Natural killer cell (primary cell): ENCODE data around the gene KRTAP4-9. TPM values are rescaled to one million over a fixed set of nuclear protein-coding genes. Genes with fewer than 3 reads are reported as not detected.
"Not testable (repeated sequence)": the region's sequence is repeated elsewhere in the genome, so short reads cannot be mapped to it uniquely, and the experiment has no call there.

Source experiments
- ATAC-seq, 3 donors: fragments of 150-1000 bp in 2 of 3; fragments of 200-7000 bp in 1 of 3; cut with Tn5 transposase; 1 replicate in 1 of 3; 2 replicates in 2 of 3; pipeline ENCODE4 v1.10.0; 2021; ENCODE audit warnings: mild to moderate bottlenecking in 2 of 3, moderate library complexity in 2 of 3
- DNase-seq, 2 donors: peaks; one replicate each; pipeline versions ENCODE4 v3.0.0 to v3.0.0-alpha.2; 2013 to 2021; ENCODE audit warnings: mixed read lengths in 1 of 2
- H3K27ac ChIP-seq: one replicate; pipeline ENCODE4 v1.5.1; 2013; ENCODE audit warnings: mild to moderate bottlenecking, low read length
- H3K27me3 ChIP-seq: one replicate; pipeline ENCODE4 v1.6.1; 2013; ENCODE audit warnings: low read length; ENCODE audit not compliant: control insufficient read depth, insufficient read depth
- H3K36me3 ChIP-seq: one replicate; pipeline ENCODE4 v1.6.1; 2013; ENCODE audit warnings: low read length; ENCODE audit not compliant: control insufficient read depth, insufficient read depth
- H3K4me1 ChIP-seq: one replicate; pipeline ENCODE4 v1.6.1; 2013; ENCODE audit warnings: low read length; ENCODE audit not compliant: control insufficient read depth, insufficient read depth
- H3K4me3 ChIP-seq: one replicate; pipeline ENCODE4 v1.5.1; 2013; ENCODE audit warnings: low read length
- H3K9me3 ChIP-seq: one replicate; pipeline ENCODE4 v1.6.1; 2013; ENCODE audit warnings: low read length; ENCODE audit not compliant: control insufficient read depth, insufficient read depth
- H3K27ac Mint-ChIP-seq, 2 donors: one replicate each; pipeline ENCODE4 v1.8.0; 2022; ENCODE audit warnings: mild to moderate bottlenecking in 2 of 2, mixed read lengths in 2 of 2, moderate library complexity in 1 of 2
- H3K27me3 Mint-ChIP-seq, 2 donors: one replicate each; pipeline ENCODE4 v1.8.0; 2022; ENCODE audit warnings: low read depth in 2 of 2, mixed read lengths in 2 of 2
- H3K36me3 Mint-ChIP-seq: one replicate; pipeline ENCODE4 v1.8.0; 2022; ENCODE audit warnings: mixed read lengths
- H3K4me1 Mint-ChIP-seq, 2 donors: one replicate each; pipeline ENCODE4 v1.8.0; 2022; ENCODE audit warnings: mixed read lengths in 2 of 2
- H3K4me3 Mint-ChIP-seq: one replicate; pipeline ENCODE4 v1.8.0; 2022; ENCODE audit warnings: mild to moderate bottlenecking, moderate library complexity, mixed read lengths
- H3K9me3 Mint-ChIP-seq, 2 donors: one replicate each; pipeline ENCODE4 v1.8.0; 2022; ENCODE audit warnings: mixed read lengths in 2 of 2
- CTCF ChIP-seq: fragments of 200-600 bp; IDR thresholded peaks from one replicate; pipeline ENCODE4 v1.8.0; 2022; ENCODE audit warnings: antibody characterized with exemption
- WGBS: methylation state at CpG from one replicate; pipeline ENCODE4 v1.1.7; 2013; ENCODE audit warnings: missing lambda C conversion rate; ENCODE audit not compliant: insufficient coverage; 5-methylcytosine and 5-hydroxymethylcytosine counted together
- intact Hi-C: fragments of 100-400 bp; cut with micrococcal nuclease; formaldehyde crosslinking; loops from one replicate; pipeline ENCODE4 v1.14.2; 2022
- total RNA-seq, 4 donors: library from RNA; stranded (reverse); fragments of 120-200 nt in 1 of 4; gene quantifications; one replicate each; pipeline versions ENCODE4 v1.2.3 to v1.2.4, GENCODE V29; 2013 to 2022

Gene KRTAP4-9
- total RNA-seq, 3 donors from 2014 or later (not counting 1 experiment from before 2014, with no cell fraction given): not detected

GRCh38 chr17:41107941-41108450, 2.8 kb downstream of the KRTAP4-9 start:
- no peaks in the 10 kb centered on the region for H3K4me1 Mint-ChIP-seq
- H3K4me1 ChIP-seq: no peaks in the 10 kb centered on the region
- DNase-seq (no peak), ATAC-seq (no peak)
- no peaks in the 10 kb centered on the region for H3K9me3 ChIP-seq
- no peak for TF ChIP-seq CTCF
- H3K27me3 ChIP-seq: no peaks in the 10 kb centered on the region
- H3K4me3 Mint-ChIP-seq: no peak overlapping the region
- H3K27ac ChIP-seq: no peak overlapping the region
- no peaks in the 10 kb centered on the region for H3K36me3 ChIP-seq
- peaks cover 11 to 42% of the 10 kb centered on the region in 2 donors for H3K27me3 Mint-ChIP-seq
- no peaks in the 10 kb centered on the region for H3K9me3 Mint-ChIP-seq
- H3K27ac Mint-ChIP-seq: no peak overlapping the region
- no peak overlapping the region for H3K4me3 ChIP-seq
- intact Hi-C loops: no loop called here
- H3K36me3 Mint-ChIP-seq: no peaks in the 10 kb centered on the region
- 82% methylated on average over 1 of the region's 1 CpG for WGBS

- H3K9me3 ChIP-seq, H3K27me3 ChIP-seq, H3K4me3 Mint-ChIP-seq, H3K9me3 Mint-ChIP-seq, H3K4me1 Mint-ChIP-seq, H3K27ac ChIP-seq, ATAC-seq, H3K27ac Mint-ChIP-seq, intact Hi-C loops, H3K36me3 Mint-ChIP-seq, DNase-seq, H3K4me1 ChIP-seq, H3K36me3 ChIP-seq, H3K4me3 ChIP-seq: not testable (repeated sequence)
- 40% methylated on average over 1 of the region's 1 CpG for WGBS
- peaks cover 11 to 33% of the 10 kb centered on the region in 2 donors for H3K27me3 Mint-ChIP-seq
These were observed 3.7 kb downstream of the KRTAP4-9 start for GRCh38 chr17:41108728-41109386.

GRCh38 chr17:41111151-41111885, 6.1 kb downstream of the KRTAP4-9 start:
- WGBS: 40% methylated on average over 1 of the region's 2 CpGs
- peaks cover 10 to 45% of the 10 kb centered on the region in 2 donors for H3K27me3 Mint-ChIP-seq
- H3K4me3 Mint-ChIP-seq: no peak overlapping the region
- DNase-seq: no peak
- intact Hi-C loops: no loop called here
- no peak overlapping the region for H3K27ac Mint-ChIP-seq
- H3K27me3 ChIP-seq: no peaks in the 10 kb centered on the region
- no peaks in the 10 kb centered on the region for H3K36me3 Mint-ChIP-seq
- no peak for TF ChIP-seq CTCF
- no peaks in the 10 kb centered on the region for H3K9me3 Mint-ChIP-seq
- no peaks in the 10 kb centered on the region for H3K36me3 ChIP-seq
- H3K4me1 Mint-ChIP-seq: no peaks in the 10 kb centered on the region
- no peak for ATAC-seq
- H3K9me3 ChIP-seq: no peaks in the 10 kb centered on the region
- H3K27ac ChIP-seq: no peak overlapping the region
- no peak overlapping the region for H3K4me3 ChIP-seq
- H3K4me1 ChIP-seq: no peaks in the 10 kb centered on the region

- Mint-ChIP-seq H3K27ac (no peak overlapping the region), H3K4me3 (no peak overlapping the region), H3K4me1 (peaks cover 9 to 11% of the 10 kb centered on the region in 2 donors), H3K27me3 (peaks cover 15 to 51% of the 10 kb centered on the region in 2 donors), H3K9me3 (no peaks in the 10 kb centered on the region), H3K36me3 (no peaks in the 10 kb centered on the region)
- intact Hi-C loops: no loop called here
- Histone ChIP-seq H3K36me3 (no peaks in the 10 kb centered on the region), H3K9me3 (no peaks in the 10 kb centered on the region), H3K4me3 (no peak overlapping the region), H3K27ac (no peak overlapping the region), H3K27me3 (no peaks in the 10 kb centered on the region), H3K4me1 (peaks cover 3% of the 10 kb centered on the region)
- DNase-seq (no peak), ATAC-seq (no peak)
- TF ChIP-seq CTCF: no peak
- WGBS: 52% methylated on average over 5 of the region's 5 CpGs
These were observed 11.1 kb downstream of the KRTAP4-9 start for GRCh38 chr17:41116297-41116696.

- H3K4me3 Mint-ChIP-seq, H3K4me1 ChIP-seq, ATAC-seq, DNase-seq, H3K9me3 ChIP-seq, H3K27me3 ChIP-seq, H3K9me3 Mint-ChIP-seq, H3K36me3 ChIP-seq, H3K4me3 ChIP-seq, intact Hi-C loops, H3K36me3 Mint-ChIP-seq, H3K27ac Mint-ChIP-seq, H3K27ac ChIP-seq: not testable (repeated sequence)
- H3K4me1 Mint-ChIP-seq: peaks cover 9 to 11% of the 10 kb centered on the region in 2 donors
- H3K27me3 Mint-ChIP-seq: peaks cover 18 to 57% of the 10 kb centered on the region in 2 donors
- WGBS: 82% methylated on average over 10 of the region's 10 CpGs
These were observed 12.7 kb downstream of the KRTAP4-9 start, which contains the start of gene KRTAP4-11 for GRCh38 chr17:41117846-41118386. KRTAP4-11 (minus strand) TSS chr17:41118373; CDS start chr17:41118315, 58 bp downstream.
